DMS153 treated with DMSO at 0.1 percent for 48 hours (cell line): ENCODE results near the gene SPDYE1.

Experiments
- DNase-seq: peaks from one replicate; lab custom pipeline; 2025; ENCODE audit not compliant: unreplicated experiment; lab: John Stamatoyannopoulos, UW

SPDYE1 gene

GRCh38 chr7:44042221-44042620 lies 44.5 kb downstream of the SPDYE1 start:
- DNase-seq: no peak

DNA sequence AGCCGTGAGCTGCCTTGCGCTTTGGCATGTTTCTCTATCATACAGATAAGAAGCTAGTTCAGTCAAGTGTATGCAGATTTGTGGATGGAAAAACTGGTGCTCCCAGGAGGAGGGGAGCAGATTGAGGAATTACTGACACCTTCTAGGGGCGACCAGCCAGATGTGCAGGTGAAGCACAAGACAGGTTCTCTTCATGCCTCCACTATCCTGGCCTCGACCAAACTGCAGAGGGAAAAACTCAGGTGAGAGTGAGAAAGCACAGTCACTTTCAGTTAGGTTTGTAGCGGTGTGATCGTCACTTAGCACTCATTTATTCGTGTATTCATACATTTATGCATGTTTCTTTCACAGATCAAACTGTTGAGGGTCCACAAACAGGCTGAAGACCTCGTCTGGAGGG lies 46.2 kb downstream of the SPDYE1 start:
- DNase-seq: no peak

DNA sequence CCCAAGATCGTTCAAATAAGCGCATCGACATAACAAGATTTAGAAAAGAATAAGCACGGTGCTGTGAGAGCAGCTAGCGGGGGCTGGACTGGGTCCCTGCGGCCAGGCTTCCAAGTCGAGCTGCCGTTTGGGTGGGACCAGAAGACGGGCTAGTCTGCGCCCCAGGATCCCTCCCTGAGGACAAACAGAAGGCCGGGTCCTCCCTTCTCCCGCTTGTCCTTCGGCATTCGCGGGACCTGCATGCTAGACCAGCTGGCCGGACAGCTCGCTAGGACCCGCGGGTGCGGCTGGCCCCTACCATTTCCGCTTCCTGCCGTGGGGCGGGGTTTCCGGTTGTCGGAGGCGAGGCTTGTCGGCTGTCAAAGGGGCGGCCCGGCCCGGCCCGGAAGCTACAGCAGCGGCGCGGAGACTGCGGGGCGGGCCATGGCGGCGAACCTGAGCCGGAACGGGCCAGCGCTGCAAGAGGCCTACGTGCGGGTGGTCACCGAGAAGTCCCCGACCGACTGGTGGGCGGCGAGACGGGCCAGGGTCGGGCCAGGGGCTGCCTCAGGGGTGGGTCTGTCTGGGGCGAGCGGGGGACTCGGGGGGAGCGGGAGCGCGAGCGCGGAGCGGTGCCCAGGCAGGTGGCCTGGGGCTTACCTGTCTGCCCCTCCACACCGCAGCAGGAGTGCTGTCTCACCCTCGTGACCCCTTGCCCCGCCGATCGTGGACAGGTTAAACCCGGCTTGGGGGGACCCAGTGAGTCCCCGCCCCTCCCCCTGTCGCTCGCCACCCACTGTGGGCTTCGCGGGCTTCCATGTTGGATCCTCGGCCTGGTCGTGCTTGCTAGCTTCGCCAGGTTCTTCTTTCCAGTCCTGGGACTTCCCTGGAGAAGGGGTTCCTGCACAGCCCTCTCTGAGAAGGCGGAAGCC lies 46.9 kb downstream of the SPDYE1 start, which contains the start of gene DBNL:
Gene DBNL, plus strand, starts transcription at position 388 of the 911 bp plus-strand sequence. Its CDS starts 36 bp downstream, at position 424.
- peak; percentile 84 for DNase-seq

GRCh38 chr7:44045226-44046014 lies 47.7 kb downstream of the SPDYE1 start:
- no peak for DNase-seq

- DNase-seq: no peak
Measured at GRCh38 chr7:44046321-44047061, 48.8 kb downstream of the SPDYE1 start.

DNA sequence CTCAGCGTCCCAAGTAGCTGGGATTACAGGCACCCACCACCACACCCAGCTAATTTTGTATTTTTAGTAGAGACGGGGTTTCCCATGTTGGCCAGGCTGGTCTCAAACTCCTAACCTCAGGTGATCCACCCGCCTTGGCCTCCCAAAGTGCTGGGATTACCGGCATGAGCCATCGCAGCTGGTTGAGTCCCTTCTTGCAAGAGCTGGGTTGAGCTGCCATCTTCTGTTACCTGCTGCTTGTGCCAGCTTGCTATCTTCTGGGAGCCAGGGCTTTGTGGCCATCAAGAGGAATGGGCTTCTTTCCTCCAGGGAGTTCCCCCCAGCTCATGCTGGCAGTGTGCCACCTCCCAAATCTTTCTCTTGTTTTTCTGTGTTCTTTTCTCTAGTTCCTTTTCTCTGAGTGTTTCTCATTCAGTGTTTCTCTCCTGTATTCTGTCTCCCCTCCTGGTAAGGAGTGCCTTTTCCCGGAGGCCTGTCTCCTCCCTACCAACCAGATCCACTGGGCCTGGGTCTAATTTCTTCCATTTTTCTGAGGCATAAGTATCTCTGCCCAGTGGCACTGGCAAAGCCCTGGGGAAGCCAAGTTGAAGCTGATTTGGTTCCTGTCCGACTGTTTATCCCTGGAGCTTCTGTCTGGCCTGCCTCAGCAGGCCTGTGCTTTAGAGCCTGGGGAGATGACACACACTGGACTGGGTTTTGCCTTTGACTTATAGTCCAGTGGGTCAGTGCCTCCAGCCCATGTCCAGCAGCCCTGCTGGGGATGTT lies 50.5 kb downstream of the SPDYE1 start:
- DNase-seq: no peak

GRCh38 chr7:44050121-44050914 lies 52.6 kb downstream of the SPDYE1 start:
- DNase-seq: no peak

DNA sequence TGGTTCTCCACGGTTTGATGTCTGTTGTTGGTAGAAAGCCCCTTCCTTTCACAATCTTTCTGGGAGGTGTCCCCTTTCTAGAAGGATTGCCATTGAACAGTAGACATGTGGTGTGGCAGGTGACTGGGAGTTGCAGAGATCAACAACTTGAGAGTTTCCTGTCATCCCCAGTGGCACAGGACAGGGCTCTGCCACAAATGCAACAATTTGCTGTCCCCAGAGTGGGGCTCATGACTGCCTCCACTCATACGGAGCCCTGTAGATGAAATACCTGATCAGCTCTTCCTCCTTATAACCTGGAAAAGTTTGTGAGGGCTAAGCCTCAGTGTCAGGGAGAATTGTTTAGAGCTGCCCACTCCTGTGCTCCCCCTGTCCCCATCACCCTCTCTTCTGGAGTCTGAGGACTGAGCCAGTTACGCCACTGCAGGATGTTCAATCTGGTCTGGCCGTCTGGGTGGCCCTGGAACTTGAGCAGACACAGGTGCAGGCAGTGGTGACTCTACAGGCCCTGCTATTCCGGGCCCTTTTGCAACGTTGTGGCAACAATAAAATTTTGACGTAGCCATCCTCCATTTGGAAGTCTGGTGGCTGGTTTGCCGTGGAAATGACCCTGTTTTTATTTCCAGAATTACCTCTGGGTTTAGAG lies 53.3 kb downstream of the SPDYE1 start:
- DNase-seq: no peak

DNA sequence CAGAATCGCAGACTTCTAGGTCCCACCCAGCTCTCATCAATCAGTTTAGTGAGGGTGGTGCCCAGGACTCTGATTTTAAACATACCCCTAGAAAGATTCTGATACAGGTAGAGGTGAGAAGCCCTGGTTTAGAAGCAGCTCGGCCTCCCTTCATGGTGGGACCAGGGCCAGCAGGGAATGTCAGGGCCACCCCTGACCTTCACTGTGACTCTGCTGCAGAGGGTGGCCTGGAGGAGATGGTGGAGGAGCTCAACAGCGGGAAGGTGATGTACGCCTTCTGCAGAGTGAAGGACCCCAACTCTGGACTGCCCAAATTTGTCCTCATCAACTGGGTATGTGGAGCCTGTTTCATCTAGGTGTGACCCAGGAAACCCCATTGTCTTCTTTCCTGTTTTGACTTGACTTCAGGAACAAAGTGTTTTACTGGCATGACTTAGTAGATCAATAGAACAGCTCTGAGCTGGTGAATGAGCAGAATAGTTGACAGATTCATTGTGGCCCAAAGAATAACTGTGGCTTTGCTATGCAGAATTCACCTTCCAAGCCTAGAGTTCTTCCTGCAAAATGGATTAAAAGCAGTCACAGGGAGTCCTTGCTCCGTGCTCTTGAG lies 54.0 kb downstream of the SPDYE1 start:
- no peak for DNase-seq

DNA sequence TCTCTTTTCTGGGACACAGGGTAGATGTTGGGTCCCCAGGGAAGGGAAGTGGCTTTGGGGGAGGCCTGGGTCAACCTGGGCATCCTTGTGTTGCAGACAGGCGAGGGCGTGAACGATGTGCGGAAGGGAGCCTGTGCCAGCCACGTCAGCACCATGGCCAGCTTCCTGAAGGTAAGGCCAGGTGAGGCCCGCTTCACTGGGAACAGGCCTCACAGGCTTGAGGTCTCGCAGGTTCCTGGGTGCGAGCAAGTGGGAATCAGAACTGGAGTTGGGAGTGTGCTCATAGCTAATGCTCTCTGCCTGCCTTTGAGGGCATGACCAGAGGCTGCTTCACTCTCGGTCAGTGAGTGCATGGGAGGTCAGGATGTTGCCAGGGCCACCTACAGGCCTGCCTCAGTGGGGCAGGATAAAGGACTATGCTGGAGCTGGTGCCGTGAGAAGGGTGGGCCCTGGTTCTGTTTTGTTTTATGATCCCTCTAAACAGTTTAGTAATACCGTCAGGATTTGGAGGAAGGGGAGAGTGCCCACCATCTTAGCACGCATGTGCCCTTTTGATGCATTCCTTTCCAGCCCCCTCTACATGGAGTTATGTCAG lies 55.2 kb downstream of the SPDYE1 start:
- no peak for DNase-seq

DNA sequence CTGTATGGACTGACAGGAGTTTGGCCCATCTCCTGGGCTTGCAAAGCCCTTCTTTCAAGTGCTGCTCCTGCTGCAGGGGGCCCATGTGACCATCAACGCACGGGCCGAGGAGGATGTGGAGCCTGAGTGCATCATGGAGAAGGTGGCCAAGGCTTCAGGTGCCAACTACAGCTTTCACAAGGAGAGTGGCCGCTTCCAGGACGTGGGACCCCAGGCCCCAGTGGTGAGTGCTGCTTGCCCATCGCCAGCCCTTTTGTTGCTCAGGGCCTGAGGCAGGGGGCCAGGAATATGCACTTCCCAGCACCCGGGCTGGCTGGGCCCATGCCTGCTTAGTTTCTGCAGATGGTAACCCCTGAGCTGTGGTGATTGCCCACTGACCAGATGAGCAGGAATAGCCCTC lies 59.0 kb downstream of the SPDYE1 start:
- DNase-seq: no peak

DNA sequence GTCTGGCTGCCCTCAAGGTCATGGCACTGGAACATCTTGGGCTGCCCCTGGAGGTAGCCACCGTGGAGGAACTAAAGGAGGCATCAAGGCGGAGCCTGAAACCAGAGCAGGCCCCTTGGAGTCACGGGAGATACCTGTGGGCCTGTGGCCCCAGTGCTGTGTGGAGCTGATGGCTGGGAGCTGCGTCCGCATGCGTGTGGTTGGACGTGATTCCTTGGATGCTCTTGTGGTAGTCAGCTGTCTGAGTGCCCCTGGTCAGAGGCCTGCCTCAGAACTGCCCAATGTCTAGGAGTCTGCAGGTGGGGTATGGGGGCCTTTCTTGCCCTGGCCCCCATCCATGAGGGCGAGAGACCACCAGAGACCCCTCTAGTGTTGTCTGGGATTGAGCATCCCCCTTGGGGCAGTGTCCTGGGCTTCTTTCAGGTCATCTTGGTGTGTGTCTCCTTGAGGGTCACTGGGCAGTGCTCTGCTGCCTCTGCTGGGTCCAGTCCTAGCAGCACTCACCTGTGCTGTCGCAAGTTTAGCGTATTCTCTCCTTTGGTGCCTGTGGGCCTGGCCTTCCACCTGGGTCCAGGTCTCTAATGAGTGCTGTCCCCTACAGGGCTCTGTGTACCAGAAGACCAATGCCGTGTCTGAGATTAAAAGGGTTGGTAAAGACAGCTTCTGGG lies 59.6 kb downstream of the SPDYE1 start:
- DNase-seq: no peak

- no peak for DNase-seq
Measured at GRCh38 chr7:44057849-44058758, 60.4 kb downstream of the SPDYE1 start.

- no peak for DNase-seq
Measured at GRCh38 chr7:44058759-44059218, 61.1 kb downstream of the SPDYE1 start.

GRCh38 chr7:44059219-44060090 lies 61.8 kb downstream of the SPDYE1 start:
- DNase-seq: no peak
